K562 (cell line): Measurements from ENCODE around the gene RELCH.
"Not testable (repeated sequence)": the region's sequence is repeated elsewhere in the genome, so short reads cannot be mapped to it uniquely, and the experiment has no call there.

Experiments
- PHB ChIP-seq: fragments of 250-450 bp; sonication (Bioruptor Pico); IDR thresholded peaks from 2 replicates; pipeline ENCODE4 v1.5.0; 2021
- RBM39 ChIP-seq: fragments of 200-400 bp; formaldehyde crosslinking; optimal IDR thresholded peaks from 2 replicates; pipeline ENCODE3; 2018; ENCODE audit warnings: low read depth, low read length
- RFX5 ChIP-seq: IDR thresholded peaks from 2 replicates; pipeline ENCODE4 v1.6.1; 2011; ENCODE audit warnings: low read depth, mild to moderate bottlenecking, improper control_type of control experiment, low read length
- SP1 ChIP-seq: sonication (generic); formaldehyde crosslinking; IDR thresholded peaks from 2 replicates; pipeline ENCODE4 v1.8.1; 2022; ENCODE audit warnings: mild to moderate bottlenecking, missing genetic modification reagents
- TF ChIP-seq, protein P1 (sequence below), 3 experiments: IDR thresholded peaks in 2 of 3; conservative IDR thresholded peaks in 1 of 3; 2 replicates each; pipeline ENCODE4 v1.5.1; 2011 to 2012; ENCODE audit warnings: low read length in 3 of 3, mild to moderate bottlenecking in 3 of 3, control low read depth in 2 of 3, improper control_type of control experiment in 1 of 3, inconsistent platforms in 1 of 3, low read depth in 1 of 3, mixed read lengths in 1 of 3, moderate library complexity in 1 of 3; ENCODE audit not compliant: insufficient read depth in 2 of 3

DNA sequence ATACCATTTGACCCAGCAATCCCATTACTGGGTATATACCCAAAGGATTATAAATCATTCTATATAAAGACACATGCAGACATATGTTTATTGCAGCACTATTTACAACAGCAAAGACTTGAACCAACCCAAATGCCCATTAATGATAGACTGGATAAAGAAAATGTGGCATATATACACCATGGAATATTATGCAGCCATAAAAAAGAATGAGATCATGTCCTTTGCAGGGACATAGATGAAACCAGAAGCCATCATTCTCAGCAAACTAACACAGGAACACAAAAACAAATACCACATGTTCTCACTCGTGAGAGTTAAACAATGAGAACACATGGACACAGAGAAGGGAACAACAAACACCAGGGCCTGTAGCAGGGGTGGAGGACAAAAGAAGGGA, 20.5 kb upstream of the RELCH start:
- TF ChIP-seq, protein P1, sequence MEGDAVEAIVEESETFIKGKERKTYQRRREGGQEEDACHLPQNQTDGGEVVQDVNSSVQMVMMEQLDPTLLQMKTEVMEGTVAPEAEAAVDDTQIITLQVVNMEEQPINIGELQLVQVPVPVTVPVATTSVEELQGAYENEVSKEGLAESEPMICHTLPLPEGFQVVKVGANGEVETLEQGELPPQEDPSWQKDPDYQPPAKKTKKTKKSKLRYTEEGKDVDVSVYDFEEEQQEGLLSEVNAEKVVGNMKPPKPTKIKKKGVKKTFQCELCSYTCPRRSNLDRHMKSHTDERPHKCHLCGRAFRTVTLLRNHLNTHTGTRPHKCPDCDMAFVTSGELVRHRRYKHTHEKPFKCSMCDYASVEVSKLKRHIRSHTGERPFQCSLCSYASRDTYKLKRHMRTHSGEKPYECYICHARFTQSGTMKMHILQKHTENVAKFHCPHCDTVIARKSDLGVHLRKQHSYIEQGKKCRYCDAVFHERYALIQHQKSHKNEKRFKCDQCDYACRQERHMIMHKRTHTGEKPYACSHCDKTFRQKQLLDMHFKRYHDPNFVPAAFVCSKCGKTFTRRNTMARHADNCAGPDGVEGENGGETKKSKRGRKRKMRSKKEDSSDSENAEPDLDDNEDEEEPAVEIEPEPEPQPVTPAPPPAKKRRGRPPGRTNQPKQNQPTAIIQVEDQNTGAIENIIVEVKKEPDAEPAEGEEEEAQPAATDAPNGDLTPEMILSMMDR (IDR thresholded peaks at IDR 0.05 in 2 of 3, conservative IDR thresholded peaks at IDR 0.05 in 1 of 3; ENCODE audit: insufficient read depth in 2 of 3, low read depth in 1 of 3, low read length in 3 of 3): not testable (repeated sequence)
- TF ChIP-seq PHB, RFX5, SP1, RBM39: not testable (repeated sequence)
